Natural killer cell (primary cell): ENCODE results near the gene EEF1A1. TPM values are rescaled to one million over a fixed set of nuclear protein-coding genes. Genes with fewer than 3 reads are reported as not detected.

Experiments
- ATAC-seq, 3 donors: fragments of 150-1000 bp in 2 of 3; fragments of 200-7000 bp in 1 of 3; cut with Tn5 transposase; 1 replicate in 1 of 3; 2 replicates in 2 of 3; pipeline ENCODE4 v1.10.0; 2021; ENCODE audit warnings: mild to moderate bottlenecking in 2 of 3, moderate library complexity in 2 of 3
- DNase-seq, 2 donors: peaks; one replicate each; pipeline versions ENCODE4 v3.0.0 to v3.0.0-alpha.2; 2013 to 2021; ENCODE audit warnings: mixed read lengths in 1 of 2
- H3K27ac ChIP-seq: one replicate; pipeline ENCODE4 v1.5.1; 2013; ENCODE audit warnings: mild to moderate bottlenecking, low read length
- H3K27me3 ChIP-seq: one replicate; pipeline ENCODE4 v1.6.1; 2013; ENCODE audit warnings: low read length; ENCODE audit not compliant: control insufficient read depth, insufficient read depth
- H3K36me3 ChIP-seq: one replicate; pipeline ENCODE4 v1.6.1; 2013; ENCODE audit warnings: low read length; ENCODE audit not compliant: control insufficient read depth, insufficient read depth
- H3K4me1 ChIP-seq: one replicate; pipeline ENCODE4 v1.6.1; 2013; ENCODE audit warnings: low read length; ENCODE audit not compliant: control insufficient read depth, insufficient read depth
- H3K4me3 ChIP-seq: one replicate; pipeline ENCODE4 v1.5.1; 2013; ENCODE audit warnings: low read length
- H3K9me3 ChIP-seq: one replicate; pipeline ENCODE4 v1.6.1; 2013; ENCODE audit warnings: low read length; ENCODE audit not compliant: control insufficient read depth, insufficient read depth
- H3K27ac Mint-ChIP-seq, 2 donors: one replicate each; pipeline ENCODE4 v1.8.0; 2022; ENCODE audit warnings: mild to moderate bottlenecking in 2 of 2, mixed read lengths in 2 of 2, moderate library complexity in 1 of 2
- H3K27me3 Mint-ChIP-seq, 2 donors: one replicate each; pipeline ENCODE4 v1.8.0; 2022; ENCODE audit warnings: low read depth in 2 of 2, mixed read lengths in 2 of 2
- H3K36me3 Mint-ChIP-seq: one replicate; pipeline ENCODE4 v1.8.0; 2022; ENCODE audit warnings: mixed read lengths
- H3K4me1 Mint-ChIP-seq, 2 donors: one replicate each; pipeline ENCODE4 v1.8.0; 2022; ENCODE audit warnings: mixed read lengths in 2 of 2
- H3K4me3 Mint-ChIP-seq: one replicate; pipeline ENCODE4 v1.8.0; 2022; ENCODE audit warnings: mild to moderate bottlenecking, moderate library complexity, mixed read lengths
- H3K9me3 Mint-ChIP-seq, 2 donors: one replicate each; pipeline ENCODE4 v1.8.0; 2022; ENCODE audit warnings: mixed read lengths in 2 of 2
- CTCF ChIP-seq: fragments of 200-600 bp; IDR thresholded peaks from one replicate; pipeline ENCODE4 v1.8.0; 2022; ENCODE audit warnings: antibody characterized with exemption
- WGBS: methylation state at CpG from one replicate; pipeline ENCODE4 v1.1.7; 2013; ENCODE audit warnings: missing lambda C conversion rate; ENCODE audit not compliant: insufficient coverage; 5-methylcytosine and 5-hydroxymethylcytosine counted together
- intact Hi-C: fragments of 100-400 bp; cut with micrococcal nuclease; formaldehyde crosslinking; loops from one replicate; pipeline ENCODE4 v1.14.2; 2022
- total RNA-seq, 4 donors: library from RNA; stranded (reverse); fragments of 120-200 nt in 1 of 4; gene quantifications; one replicate each; pipeline versions ENCODE4 v1.2.3 to v1.2.4, GENCODE V29; 2013 to 2022

EEF1A1 gene
- total RNA-seq, 3 donors from 2014 or later (not counting 1 experiment from before 2014, with no cell fraction given): 6,475 to 7,348 (median 7,348) TPM

GRCh38 chr6:73537677-73538076 lies 16.8 kb upstream of the EEF1A1 start:
- no peaks in the 10 kb centered on the region for H3K4me1 Mint-ChIP-seq
- ATAC-seq: no peak
- H3K27me3 Mint-ChIP-seq: no peaks in the 10 kb centered on the region
- H3K4me3 Mint-ChIP-seq: no peak overlapping the region
- H3K9me3 Mint-ChIP-seq: no peaks in the 10 kb centered on the region
- intact Hi-C loops: no loop called here
- 74% methylated on average over 3 of the region's 3 CpGs for WGBS
- H3K4me3 ChIP-seq: no peak overlapping the region
- no peaks in the 10 kb centered on the region for H3K4me1 ChIP-seq
- no peak overlapping the region for H3K27ac ChIP-seq
- no peaks in the 10 kb centered on the region for H3K27me3 ChIP-seq
- no peak for TF ChIP-seq CTCF
- H3K27ac Mint-ChIP-seq: no peak overlapping the region
- H3K9me3 ChIP-seq: no peaks in the 10 kb centered on the region
- H3K36me3 ChIP-seq: no peaks in the 10 kb centered on the region
- H3K36me3 Mint-ChIP-seq: no peaks in the 10 kb centered on the region
- no peak for DNase-seq

GRCh38 chr6:73534628-73535027 lies 13.8 kb upstream of the EEF1A1 start:
- Mint-ChIP-seq H3K9me3 (no peaks in the 10 kb centered on the region), H3K27ac (no peak overlapping the region), H3K36me3 (no peaks in the 10 kb centered on the region), H3K4me3 (no peak overlapping the region), H3K4me1 (no peaks in the 10 kb centered on the region), H3K27me3 (no peaks in the 10 kb centered on the region)
- 95% methylated on average over 2 of the region's 2 CpGs for WGBS
- Histone ChIP-seq H3K4me3 (no peak overlapping the region), H3K36me3 (no peaks in the 10 kb centered on the region), H3K9me3 (no peaks in the 10 kb centered on the region), H3K4me1 (no peaks in the 10 kb centered on the region), H3K27me3 (no peaks in the 10 kb centered on the region), H3K27ac (no peak overlapping the region)
- no peak for TF ChIP-seq CTCF
- intact Hi-C loops: no loop called here
- DNase-seq: no peak
- no peak for ATAC-seq

GRCh38 chr6:73532293-73532692 lies 11.5 kb upstream of the EEF1A1 start:
- no peak overlapping the region for H3K4me3 ChIP-seq
- no peaks in the 10 kb centered on the region for H3K36me3 ChIP-seq
- DNase-seq (no peak), ATAC-seq (no peak)
- Mint-ChIP-seq H3K27me3 (peaks cover 4 to 5% of the 10 kb centered on the region in 2 donors), H3K4me1 (no peaks in the 10 kb centered on the region), H3K4me3 (no peak overlapping the region), H3K27ac (no peak overlapping the region), H3K36me3 (no peaks in the 10 kb centered on the region), H3K9me3 (no peaks in the 10 kb centered on the region)
- no peaks in the 10 kb centered on the region for H3K4me1 ChIP-seq
- H3K27me3 ChIP-seq: no peaks in the 10 kb centered on the region
- no peaks in the 10 kb centered on the region for H3K9me3 ChIP-seq
- TF ChIP-seq CTCF: no peak
- whole genome bisulfite sequencing: 88% methylated on average over 2 of the region's 3 CpGs
- H3K27ac ChIP-seq: no peak overlapping the region
- intact Hi-C loops: no loop called here

GRCh38 chr6:73528897-73529296 lies 8.1 kb upstream of the EEF1A1 start:
- ATAC-seq (no peak), DNase-seq (no peak)
- no peaks in the 10 kb centered on the region for H3K27me3 ChIP-seq
- H3K27ac ChIP-seq: no peak overlapping the region
- intact Hi-C loops: no loop called here
- peaks cover 4 to 5% of the 10 kb centered on the region in 2 donors for H3K27me3 Mint-ChIP-seq
- no peak overlapping the region for H3K27ac Mint-ChIP-seq
- peaks cover 4% of the 10 kb centered on the region for H3K4me1 ChIP-seq
- WGBS: 96% methylated on average over 4 of the region's 7 CpGs
- H3K36me3 Mint-ChIP-seq: no peaks in the 10 kb centered on the region
- H3K36me3 ChIP-seq: no peaks in the 10 kb centered on the region
- H3K9me3 Mint-ChIP-seq: no peaks in the 10 kb centered on the region
- no peak overlapping the region for H3K4me3 ChIP-seq
- no peak for TF ChIP-seq CTCF
- H3K9me3 ChIP-seq: no peaks in the 10 kb centered on the region
- H3K4me1 Mint-ChIP-seq: peaks cover 5% of the 10 kb centered on the region in 2 donors
- no peak overlapping the region for H3K4me3 Mint-ChIP-seq
